Lower leg skin (tissue), 3 donors: ENCODE measurements around the gene HRG.

Experiments
- POLR2A ChIP-seq, 2 donors: fragments of 450-650 bp; IDR thresholded peaks; one replicate each; pipeline ENCODE4 v1.6.1; 2016 to 2017; ENCODE audit warnings: antibody characterized with exemption in 2 of 2, mild to moderate bottlenecking in 1 of 2, moderate library complexity in 1 of 2
- TF ChIP-seq, protein P1 (sequence below), 3 donors: fragments of 450-650 bp; IDR thresholded peaks; one replicate each; pipeline ENCODE4 v1.5.1; 2016; ENCODE audit warnings: antibody characterized with exemption in 3 of 3, mild to moderate bottlenecking in 3 of 3, moderate library complexity in 2 of 3

DNA sequence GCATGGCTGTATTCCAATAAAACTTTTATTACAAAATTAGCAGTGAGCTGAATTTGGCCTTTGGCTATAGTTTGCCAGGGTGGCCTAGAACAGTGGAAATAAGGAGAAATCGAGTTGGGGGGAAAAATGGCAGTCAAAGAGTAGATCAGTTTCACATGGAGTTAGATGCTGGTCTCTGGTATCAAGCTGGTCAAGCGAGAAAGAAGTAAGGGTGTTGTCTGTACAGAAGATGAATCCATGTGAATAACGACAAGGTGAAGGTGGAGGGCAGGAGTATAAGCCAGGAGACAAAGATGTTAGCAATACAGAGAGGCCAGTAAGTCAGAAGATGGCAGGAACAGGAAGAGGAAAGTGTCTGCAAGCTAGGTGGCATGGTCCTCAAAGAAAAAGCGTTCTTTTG, 41.2 kb upstream of the HRG start:
- TF ChIP-seq, protein P1, sequence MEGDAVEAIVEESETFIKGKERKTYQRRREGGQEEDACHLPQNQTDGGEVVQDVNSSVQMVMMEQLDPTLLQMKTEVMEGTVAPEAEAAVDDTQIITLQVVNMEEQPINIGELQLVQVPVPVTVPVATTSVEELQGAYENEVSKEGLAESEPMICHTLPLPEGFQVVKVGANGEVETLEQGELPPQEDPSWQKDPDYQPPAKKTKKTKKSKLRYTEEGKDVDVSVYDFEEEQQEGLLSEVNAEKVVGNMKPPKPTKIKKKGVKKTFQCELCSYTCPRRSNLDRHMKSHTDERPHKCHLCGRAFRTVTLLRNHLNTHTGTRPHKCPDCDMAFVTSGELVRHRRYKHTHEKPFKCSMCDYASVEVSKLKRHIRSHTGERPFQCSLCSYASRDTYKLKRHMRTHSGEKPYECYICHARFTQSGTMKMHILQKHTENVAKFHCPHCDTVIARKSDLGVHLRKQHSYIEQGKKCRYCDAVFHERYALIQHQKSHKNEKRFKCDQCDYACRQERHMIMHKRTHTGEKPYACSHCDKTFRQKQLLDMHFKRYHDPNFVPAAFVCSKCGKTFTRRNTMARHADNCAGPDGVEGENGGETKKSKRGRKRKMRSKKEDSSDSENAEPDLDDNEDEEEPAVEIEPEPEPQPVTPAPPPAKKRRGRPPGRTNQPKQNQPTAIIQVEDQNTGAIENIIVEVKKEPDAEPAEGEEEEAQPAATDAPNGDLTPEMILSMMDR (IDR thresholded peaks at IDR 0.05) = no peak
- no peak for TF ChIP-seq POLR2A (IDR thresholded peaks at IDR 0.05)
